ENCODE results near the gene SLC38A11. TPM values are rescaled to one million over a fixed set of nuclear protein-coding genes. Genes with fewer than 3 reads are reported as not detected.

The SLC38A11 gene
- total and polyA plus RNA-seq, 2 of the 13 experiments (the other 11 are each of a cell fraction or from before 2014, with no cell fraction given): 14.0 to 14.3 TPM

DNA sequence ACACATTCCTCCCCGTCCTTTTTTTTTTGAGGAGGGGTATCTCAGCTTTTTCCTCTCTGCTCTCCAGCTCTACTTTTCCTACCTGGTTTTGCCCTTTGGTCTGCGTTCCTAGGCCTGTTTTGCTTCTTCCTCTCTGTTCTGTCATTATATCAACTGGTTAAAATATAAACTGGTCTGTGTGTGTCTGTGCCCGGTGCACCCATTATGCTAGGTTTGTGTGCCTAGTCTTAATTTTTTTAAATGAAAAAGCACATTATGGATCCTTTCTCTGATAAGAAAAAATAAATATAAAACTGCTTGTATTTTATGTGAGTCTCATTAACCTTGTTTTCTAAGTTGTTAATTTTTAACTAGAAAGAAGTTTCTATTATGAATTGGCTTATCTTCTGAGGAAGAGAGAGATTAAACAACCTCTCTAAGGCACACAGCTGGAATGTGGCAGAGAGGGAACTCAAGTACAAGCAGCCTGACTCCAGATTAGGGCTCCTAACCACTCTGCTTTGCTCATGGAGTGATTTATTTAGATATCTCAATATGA is 17.4 kb downstream of the SLC38A11 start (continued):
- TF ChIP-seq, protein P1, sequence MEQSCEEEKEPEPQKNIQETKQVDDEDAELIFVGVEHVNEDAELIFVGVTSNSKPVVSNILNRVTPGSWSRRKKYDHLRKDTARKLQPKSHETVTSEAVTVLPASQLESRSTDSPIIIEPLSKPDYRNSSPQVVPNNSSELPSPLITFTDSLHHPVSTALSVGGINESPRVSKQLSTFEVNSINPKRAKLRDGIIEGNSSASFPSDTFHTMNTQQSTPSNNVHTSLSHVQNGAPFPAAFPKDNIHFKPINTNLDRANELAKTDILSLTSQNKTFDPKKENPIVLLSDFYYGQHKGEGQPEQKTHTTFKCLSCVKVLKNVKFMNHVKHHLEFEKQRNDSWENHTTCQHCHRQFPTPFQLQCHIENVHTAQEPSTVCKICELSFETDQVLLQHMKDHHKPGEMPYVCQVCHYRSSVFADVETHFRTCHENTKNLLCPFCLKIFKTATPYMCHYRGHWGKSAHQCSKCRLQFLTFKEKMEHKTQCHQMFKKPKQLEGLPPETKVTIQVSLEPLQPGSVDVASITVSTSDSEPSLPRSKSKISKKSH (CRISPR knock-in tag; IDR thresholded peaks at IDR 0.05; ENCODE audit: borderline replicate concordance): no peak
- TF ChIP-seq, protein P2, sequence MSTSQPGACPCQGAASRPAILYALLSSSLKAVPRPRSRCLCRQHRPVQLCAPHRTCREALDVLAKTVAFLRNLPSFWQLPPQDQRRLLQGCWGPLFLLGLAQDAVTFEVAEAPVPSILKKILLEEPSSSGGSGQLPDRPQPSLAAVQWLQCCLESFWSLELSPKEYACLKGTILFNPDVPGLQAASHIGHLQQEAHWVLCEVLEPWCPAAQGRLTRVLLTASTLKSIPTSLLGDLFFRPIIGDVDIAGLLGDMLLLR (CRISPR knock-in tag; IDR thresholded peaks at IDR 0.05): no peak
- TF ChIP-seq ETV5 (CRISPR knock-in tag; IDR thresholded peaks at IDR 0.05; ENCODE audit: borderline replicate concordance): peak; percentile 29; the same call in 1 of the 2 replicates
- TF ChIP-seq ISL2 (CRISPR knock-in tag; IDR thresholded peaks at IDR 0.05): peak; percentile 81; the same call in 1 of the 2 replicates
- TF ChIP-seq ZNF768 (CRISPR knock-in tag; IDR thresholded peaks at IDR 0.05): no peak
- TF ChIP-seq, protein P3, sequence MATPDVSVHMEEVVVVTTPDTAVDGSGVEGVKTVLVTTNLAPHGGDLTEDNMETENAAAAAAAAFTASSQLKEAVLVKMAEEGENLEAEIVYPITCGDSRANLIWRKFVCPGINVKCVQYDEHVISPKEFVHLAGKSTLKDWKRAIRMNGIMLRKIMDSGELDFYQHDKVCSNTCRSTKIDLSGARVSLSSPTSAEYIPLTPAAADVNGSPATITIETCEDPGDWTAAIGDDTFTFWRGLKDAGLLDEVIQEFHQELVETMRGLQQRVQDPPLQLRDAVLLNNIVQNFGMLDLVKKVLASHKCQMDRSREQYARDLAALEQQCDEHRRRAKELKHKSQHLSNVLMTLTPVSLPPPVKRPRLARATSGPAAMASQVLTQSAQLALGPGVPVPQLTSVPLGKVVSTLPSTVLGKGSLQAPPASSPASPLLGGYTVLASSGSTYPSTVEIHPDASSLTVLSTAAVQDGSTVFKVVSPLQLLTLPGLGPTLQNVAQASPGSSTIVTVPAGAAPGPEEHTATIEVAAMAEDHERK (CRISPR knock-in tag; IDR thresholded peaks at IDR 0.05; ENCODE audit: low read depth): no peak
- TF ChIP-seq ZMYM3 (CRISPR knock-in tag; IDR thresholded peaks at IDR 0.05): peak; percentile 57; the same call in 1 of the 2 replicates
- no peak for TF ChIP-seq NBN (conservative IDR thresholded peaks at IDR 0.05)
- peak; percentile 55 for TF ChIP-seq ZFY (CRISPR knock-in tag; IDR thresholded peaks at IDR 0.05)
- TF ChIP-seq, protein P4, sequence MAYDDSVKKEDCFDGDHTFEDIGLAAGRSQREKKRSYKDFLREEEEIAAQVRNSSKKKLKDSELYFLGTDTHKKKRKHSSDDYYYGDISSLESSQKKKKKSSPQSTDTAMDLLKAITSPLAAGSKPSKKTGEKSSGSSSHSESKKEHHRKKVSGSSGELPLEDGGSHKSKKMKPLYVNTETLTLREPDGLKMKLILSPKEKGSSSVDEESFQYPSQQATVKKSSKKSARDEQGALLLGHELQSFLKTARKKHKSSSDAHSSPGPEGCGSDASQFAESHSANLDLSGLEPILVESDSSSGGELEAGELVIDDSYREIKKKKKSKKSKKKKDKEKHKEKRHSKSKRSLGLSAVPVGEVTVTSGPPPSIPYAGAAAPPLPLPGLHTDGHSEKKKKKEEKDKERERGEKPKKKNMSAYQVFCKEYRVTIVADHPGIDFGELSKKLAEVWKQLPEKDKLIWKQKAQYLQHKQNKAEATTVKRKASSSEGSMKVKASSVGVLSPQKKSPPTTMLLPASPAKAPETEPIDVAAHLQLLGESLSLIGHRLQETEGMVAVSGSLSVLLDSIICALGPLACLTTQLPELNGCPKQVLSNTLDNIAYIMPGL (CRISPR knock-in tag; IDR thresholded peaks at IDR 0.05; ENCODE audit: borderline replicate concordance in 1 of 2, low read depth in 1 of 2): 0 out of 4 replicates have a peak, but pooled peaks have one; percentile 16 to 38
- peak; percentile 73 for TF ChIP-seq FOXA3 (CRISPR knock-in tag; IDR thresholded peaks at IDR 0.05)
- no peak for TF ChIP-seq ZNF317 (CRISPR knock-in tag; IDR thresholded peaks at IDR 0.05)
- TF ChIP-seq, protein P5, sequence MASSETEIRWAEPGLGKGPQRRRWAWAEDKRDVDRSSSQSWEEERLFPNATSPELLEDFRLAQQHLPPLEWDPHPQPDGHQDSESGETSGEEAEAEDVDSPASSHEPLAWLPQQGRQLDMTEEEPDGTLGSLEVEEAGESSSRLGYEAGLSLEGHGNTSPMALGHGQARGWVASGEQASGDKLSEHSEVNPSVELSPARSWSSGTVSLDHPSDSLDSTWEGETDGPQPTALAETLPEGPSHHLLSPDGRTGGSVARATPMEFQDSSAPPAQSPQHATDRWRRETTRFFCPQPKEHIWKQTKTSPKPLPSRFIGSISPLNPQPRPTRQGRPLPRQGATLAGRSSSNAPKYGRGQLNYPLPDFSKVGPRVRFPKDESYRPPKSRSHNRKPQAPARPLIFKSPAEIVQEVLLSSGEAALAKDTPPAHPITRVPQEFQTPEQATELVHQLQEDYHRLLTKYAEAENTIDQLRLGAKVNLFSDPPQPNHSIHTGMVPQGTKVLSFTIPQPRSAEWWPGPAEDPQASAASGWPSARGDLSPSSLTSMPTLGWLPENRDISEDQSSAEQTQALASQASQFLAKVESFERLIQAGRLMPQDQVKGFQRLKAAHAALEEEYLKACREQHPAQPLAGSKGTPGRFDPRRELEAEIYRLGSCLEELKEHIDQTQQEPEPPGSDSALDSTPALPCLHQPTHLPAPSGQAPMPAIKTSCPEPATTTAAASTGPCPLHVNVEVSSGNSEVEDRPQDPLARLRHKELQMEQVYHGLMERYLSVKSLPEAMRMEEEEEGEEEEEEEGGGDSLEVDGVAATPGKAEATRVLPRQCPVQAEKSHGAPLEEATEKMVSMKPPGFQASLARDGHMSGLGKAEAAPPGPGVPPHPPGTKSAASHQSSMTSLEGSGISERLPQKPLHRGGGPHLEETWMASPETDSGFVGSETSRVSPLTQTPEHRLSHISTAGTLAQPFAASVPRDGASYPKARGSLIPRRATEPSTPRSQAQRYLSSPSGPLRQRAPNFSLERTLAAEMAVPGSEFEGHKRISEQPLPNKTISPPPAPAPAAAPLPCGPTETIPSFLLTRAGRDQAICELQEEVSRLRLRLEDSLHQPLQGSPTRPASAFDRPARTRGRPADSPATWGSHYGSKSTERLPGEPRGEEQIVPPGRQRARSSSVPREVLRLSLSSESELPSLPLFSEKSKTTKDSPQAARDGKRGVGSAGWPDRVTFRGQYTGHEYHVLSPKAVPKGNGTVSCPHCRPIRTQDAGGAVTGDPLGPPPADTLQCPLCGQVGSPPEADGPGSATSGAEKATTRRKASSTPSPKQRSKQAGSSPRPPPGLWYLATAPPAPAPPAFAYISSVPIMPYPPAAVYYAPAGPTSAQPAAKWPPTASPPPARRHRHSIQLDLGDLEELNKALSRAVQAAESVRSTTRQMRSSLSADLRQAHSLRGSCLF (CRISPR knock-in tag; IDR thresholded peaks at IDR 0.05; ENCODE audit: borderline replicate concordance): no peak
- TF ChIP-seq SAP130 (CRISPR knock-in tag; IDR thresholded peaks at IDR 0.05; ENCODE audit: low read depth): peak; percentile 66
- TF ChIP-seq ZNF180 (CRISPR knock-in tag; IDR thresholded peaks at IDR 0.05; ENCODE audit: borderline replicate concordance, low read depth): no peak
- TF ChIP-seq, protein P6, sequence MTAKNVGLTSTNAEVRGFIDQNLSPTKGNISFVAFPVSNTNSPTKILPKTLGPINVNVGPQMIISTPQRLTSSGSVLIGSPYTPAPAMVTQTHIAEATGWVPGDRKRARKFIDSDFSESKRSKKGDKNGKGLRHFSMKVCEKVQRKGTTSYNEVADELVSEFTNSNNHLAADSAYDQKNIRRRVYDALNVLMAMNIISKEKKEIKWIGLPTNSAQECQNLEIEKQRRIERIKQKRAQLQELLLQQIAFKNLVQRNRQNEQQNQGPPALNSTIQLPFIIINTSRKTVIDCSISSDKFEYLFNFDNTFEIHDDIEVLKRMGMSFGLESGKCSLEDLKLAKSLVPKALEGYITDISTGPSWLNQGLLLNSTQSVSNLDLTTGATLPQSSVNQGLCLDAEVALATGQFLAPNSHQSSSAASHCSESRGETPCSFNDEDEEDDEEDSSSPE (CRISPR knock-in tag; IDR thresholded peaks at IDR 0.05): no peak
- 0 out of 2 replicates have a peak, but pooled peaks have one; percentile 41 for TF ChIP-seq ZNF644 (CRISPR knock-in tag; IDR thresholded peaks at IDR 0.05; ENCODE audit: low read depth)
- no peak for TF ChIP-seq SRY (CRISPR knock-in tag; IDR thresholded peaks at IDR 0.05)

All from HepG2 (cell line).